Activated CD8-positive, alpha-beta T cell treated with anti-CD3 and anti-CD28 coated beads for 36 hours (primary cell): ENCODE results near the gene ZNF346. TPM values are rescaled to one million over a fixed set of nuclear protein-coding genes. Genes with fewer than 3 reads are reported as not detected.
A peak's percentile ranks its signal among the peaks of the same experiment; 100 is the strongest.

ENCODE experiments used
- ATAC-seq: fragments of 200-7000 bp; cut with Tn5 transposase; one replicate; pipeline ENCODE4 v1.10.0; 2021; ENCODE audit warnings: mild to moderate bottlenecking, moderate library complexity
- CTCF ChIA-PET: fragments of 350-600 bp; sonication (Branson Sonifier 250); formaldehyde crosslinking; loops from one replicate; lab custom pipeline; 2021; ENCODE audit warnings: antibody characterized with exemption; lab: Charles Lee
- POLR2A ChIA-PET: fragments of 350-600 bp; sonication (Branson Sonifier 250); formaldehyde crosslinking; loops from one replicate; lab custom pipeline; 2021; ENCODE audit warnings: antibody characterized with exemption; lab: Charles Lee
- DNase-seq: peaks from one replicate; pipeline ENCODE4 v3.0.0-alpha.2; 2020
- H3K27ac Mint-ChIP-seq: one replicate; pipeline ENCODE4 v1.8.0; 2021; ENCODE audit warnings: mild to moderate bottlenecking, mixed read lengths
- H3K27me3 Mint-ChIP-seq: one replicate; pipeline ENCODE4 v1.8.0; 2021; ENCODE audit warnings: mixed read lengths
- H3K36me3 Mint-ChIP-seq: one replicate; pipeline ENCODE4 v1.8.0; 2021; ENCODE audit warnings: low read depth, mixed read lengths
- H3K4me1 Mint-ChIP-seq: one replicate; pipeline ENCODE4 v1.8.0; 2021; ENCODE audit warnings: low read depth, mixed read lengths
- H3K4me3 Mint-ChIP-seq: one replicate; pipeline ENCODE4 v1.8.0; 2021; ENCODE audit warnings: mild to moderate bottlenecking, moderate library complexity, mixed read lengths
- H3K9me3 Mint-ChIP-seq: one replicate; pipeline ENCODE4 v1.8.0; 2021; ENCODE audit warnings: mixed read lengths
- intact Hi-C: fragments of 100-400 bp; cut with micrococcal nuclease; formaldehyde crosslinking; loops from one replicate; pipeline ENCODE4 v1.10.0; 2022
- total RNA-seq, 2 experiments: library from RNA; stranded (reverse); gene quantifications; one replicate each; pipeline ENCODE4 v1.2.3, GENCODE V29; 2021
- TF ChIP-seq, protein P1 (sequence below): fragments of 200-600 bp; IDR thresholded peaks from one replicate; pipeline ENCODE4 v1.8.0; 2022; ENCODE audit warnings: antibody characterized with exemption, mild to moderate bottlenecking

Gene ZNF346
- total RNA-seq, 2 experiments from 2014 or later, result 15.0 to 17.0 TPM

DNA sequence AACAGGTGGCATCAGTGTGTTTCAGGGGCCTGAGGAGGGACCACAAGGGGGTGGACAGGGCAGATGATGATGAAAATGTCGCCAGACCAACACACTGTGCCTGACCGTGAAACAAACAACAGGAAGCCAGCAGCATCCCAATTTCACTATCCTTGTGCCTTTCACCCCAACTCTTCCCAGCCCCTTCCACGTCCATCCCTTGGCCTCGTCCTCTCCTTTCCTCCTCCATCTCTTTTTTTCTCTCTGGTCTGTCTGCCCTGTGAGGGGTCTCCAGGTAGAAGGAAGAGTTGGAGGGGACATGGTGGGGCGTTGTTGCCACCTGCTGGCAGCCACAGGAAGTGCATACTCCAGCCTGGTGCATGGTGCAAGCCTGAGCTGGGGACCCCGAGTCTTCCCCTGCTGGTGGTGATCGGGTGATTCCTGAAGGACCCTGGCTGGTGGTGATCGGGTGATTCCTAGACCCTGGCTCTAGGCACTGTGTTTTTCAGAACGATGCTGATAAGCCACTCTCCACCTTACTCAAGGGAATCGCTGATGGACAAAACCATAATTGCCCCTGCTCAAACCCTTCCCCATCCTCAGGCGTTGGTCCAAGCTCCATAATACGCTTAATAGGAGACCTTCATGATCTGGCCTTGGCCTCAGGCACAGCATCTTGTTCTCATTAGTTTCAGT is 89.4 kb downstream of the ZNF346 start:
- peak; percentile 80 for DNase-seq
- no peaks in the 10 kb centered on the region for H3K9me3 Mint-ChIP-seq
- TF ChIP-seq, protein P1, sequence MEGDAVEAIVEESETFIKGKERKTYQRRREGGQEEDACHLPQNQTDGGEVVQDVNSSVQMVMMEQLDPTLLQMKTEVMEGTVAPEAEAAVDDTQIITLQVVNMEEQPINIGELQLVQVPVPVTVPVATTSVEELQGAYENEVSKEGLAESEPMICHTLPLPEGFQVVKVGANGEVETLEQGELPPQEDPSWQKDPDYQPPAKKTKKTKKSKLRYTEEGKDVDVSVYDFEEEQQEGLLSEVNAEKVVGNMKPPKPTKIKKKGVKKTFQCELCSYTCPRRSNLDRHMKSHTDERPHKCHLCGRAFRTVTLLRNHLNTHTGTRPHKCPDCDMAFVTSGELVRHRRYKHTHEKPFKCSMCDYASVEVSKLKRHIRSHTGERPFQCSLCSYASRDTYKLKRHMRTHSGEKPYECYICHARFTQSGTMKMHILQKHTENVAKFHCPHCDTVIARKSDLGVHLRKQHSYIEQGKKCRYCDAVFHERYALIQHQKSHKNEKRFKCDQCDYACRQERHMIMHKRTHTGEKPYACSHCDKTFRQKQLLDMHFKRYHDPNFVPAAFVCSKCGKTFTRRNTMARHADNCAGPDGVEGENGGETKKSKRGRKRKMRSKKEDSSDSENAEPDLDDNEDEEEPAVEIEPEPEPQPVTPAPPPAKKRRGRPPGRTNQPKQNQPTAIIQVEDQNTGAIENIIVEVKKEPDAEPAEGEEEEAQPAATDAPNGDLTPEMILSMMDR, result peak; percentile 94
- H3K27me3 Mint-ChIP-seq, result no peaks in the 10 kb centered on the region
- H3K36me3 Mint-ChIP-seq, result no peaks in the 10 kb centered on the region
- peaks cover 13% of the 10 kb centered on the region for H3K4me1 Mint-ChIP-seq
- H3K4me3 Mint-ChIP-seq, result no peak overlapping the region
- intact Hi-C loops, result loop anchor here (5.0 to 10.0 kb wide), 3 partner anchors 40 to 190 kb away; partner anchors contain the start of genes PRELID1 and RAB24
- POLR2A ChIA-PET, result interaction anchor here (0.5 to 2.0 kb wide), 3 partner anchors 37 to 229 kb away, joined by 3 to 4 read pairs (median 4); no protein-coding TSS in a partner anchor
- peak; percentile 70 for ATAC-seq
- H3K27ac Mint-ChIP-seq, result no peak overlapping the region
- CTCF ChIA-PET, result interaction anchor here (0.5 to 7.9 kb wide), 36 partner anchors 11 to 748 kb away, joined by 3 to 150 read pairs (median 4); partner anchors contain the start of genes FGFR4, PRELID1 and RAB24

DNA sequence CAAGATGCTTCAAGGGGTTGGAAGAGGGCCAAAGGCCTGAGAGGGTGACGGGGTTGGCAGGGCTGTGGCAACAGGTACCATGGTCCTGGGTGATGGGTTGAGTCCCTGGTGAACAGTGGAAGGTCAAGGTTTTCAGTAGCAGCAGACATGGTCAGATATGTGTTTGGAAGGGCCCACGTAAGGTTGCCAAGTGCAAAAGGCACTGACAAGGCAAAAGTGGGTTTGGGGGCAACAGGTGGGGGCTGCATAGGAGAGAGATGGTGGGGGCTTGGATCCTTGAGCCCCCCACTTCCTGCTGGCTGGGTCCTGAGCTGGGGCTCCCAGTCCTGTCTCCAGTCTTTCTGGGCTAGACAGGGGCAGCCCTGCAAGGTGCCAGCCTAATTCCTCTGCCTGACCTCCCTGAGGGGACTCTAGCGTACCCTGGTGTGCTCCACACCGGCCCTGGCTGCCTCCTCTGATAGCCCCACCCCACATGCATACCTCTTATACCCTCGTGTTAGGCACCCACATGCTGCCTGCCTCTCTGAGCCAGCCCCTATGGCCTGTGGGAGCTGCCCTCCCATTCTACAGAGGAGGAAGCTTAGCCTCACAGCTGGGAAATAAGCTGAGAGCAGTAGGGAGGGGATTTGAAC is 90.2 kb downstream of the ZNF346 start:
- intact Hi-C loops, result loop anchor here (5.0 to 10.0 kb wide), 3 partner anchors 40 to 190 kb away; partner anchors contain the start of genes PRELID1 and RAB24
- ATAC-seq (no peak), DNase-seq (no peak)
- Mint-ChIP-seq H3K4me3 (no peak overlapping the region), H3K9me3 (no peaks in the 10 kb centered on the region), H3K27me3 (no peaks in the 10 kb centered on the region), H3K36me3 (no peaks in the 10 kb centered on the region), H3K27ac (no peak overlapping the region), H3K4me1 (peaks cover 18% of the 10 kb centered on the region)
- ChIA-PET CTCF (interaction anchor here (0.5 to 7.9 kb wide), 59 partner anchors 11 to 455 kb away, joined by 3 to 150 read pairs (median 5); partner anchors contain the start of genes FGFR4, PRELID1 and RAB24), POLR2A (interaction anchor here (0.5 to 2.0 kb wide), 4 partner anchors 36 to 230 kb away, joined by 3 to 4 read pairs (median 4); no protein-coding TSS in a partner anchor)
- TF ChIP-seq, protein P1, result no peak

DNA sequence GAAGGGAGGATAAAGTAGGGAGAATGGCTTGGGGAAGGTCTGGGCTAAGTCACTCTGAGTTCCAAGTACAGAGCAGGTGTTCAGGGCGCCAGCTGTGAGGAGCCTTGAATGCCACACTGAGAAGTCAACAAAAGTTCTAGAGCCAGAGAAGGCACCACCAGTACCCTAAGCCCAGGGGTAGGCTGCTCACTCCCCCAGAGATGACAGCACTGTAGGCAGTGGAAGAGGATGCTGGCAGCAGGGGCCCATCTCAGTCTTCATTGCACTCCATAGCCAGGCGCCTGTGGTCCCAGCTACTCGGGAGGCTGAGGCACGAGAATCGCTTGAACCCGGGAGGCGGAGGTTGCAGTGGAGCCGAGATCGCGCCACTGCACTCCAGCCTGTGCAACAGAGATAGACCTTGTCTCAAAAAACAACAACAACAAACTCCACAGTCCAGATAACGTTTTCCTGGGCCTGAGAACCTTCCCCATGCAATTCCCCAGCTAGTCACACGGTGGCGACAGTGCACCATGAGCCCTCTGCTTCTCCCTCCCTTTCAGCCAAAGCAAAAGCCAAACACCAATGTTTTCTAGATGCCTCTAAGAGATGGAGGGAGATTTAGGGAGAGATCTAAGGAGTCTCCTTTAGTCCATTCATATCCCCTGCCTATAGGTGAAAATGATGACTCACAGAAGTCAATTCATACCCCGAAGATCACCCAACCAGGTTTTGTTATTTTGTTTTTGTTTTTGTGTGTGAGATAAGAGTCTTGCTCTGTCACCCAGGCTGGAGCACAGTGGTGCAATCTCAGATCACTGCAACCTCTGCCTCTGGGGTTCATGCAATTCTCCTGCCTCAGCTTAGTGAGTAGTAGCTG is 91.3 kb downstream of the ZNF346 start:
- ChIA-PET POLR2A (interaction anchor here (0.6 to 1.6 kb wide), 6 partner anchors 11 to 288 kb away, joined by 3 to 4 read pairs (median 4); partner anchors contain the start of genes PRELID1 and RAB24), CTCF (interaction anchor here (0.7 to 7.9 kb wide), 54 partner anchors 9 to 453 kb away, joined by 3 to 150 read pairs (median 5); partner anchors contain the start of genes FGFR4, PRELID1 and RAB24)
- Mint-ChIP-seq H3K27ac (no peak overlapping the region), H3K36me3 (no peaks in the 10 kb centered on the region), H3K4me1 (peaks cover 18% of the 10 kb centered on the region), H3K27me3 (no peaks in the 10 kb centered on the region), H3K9me3 (no peaks in the 10 kb centered on the region), H3K4me3 (no peak overlapping the region)
- intact Hi-C loops, result loop anchor here (5.0 to 10.0 kb wide), 3 partner anchors 41 to 189 kb away; partner anchors contain the start of genes PRELID1 and RAB24
- TF ChIP-seq, protein P1, result peak; percentile 98
- DNase-seq, result peak; percentile 86
- ATAC-seq, result peak; percentile 72

DNA sequence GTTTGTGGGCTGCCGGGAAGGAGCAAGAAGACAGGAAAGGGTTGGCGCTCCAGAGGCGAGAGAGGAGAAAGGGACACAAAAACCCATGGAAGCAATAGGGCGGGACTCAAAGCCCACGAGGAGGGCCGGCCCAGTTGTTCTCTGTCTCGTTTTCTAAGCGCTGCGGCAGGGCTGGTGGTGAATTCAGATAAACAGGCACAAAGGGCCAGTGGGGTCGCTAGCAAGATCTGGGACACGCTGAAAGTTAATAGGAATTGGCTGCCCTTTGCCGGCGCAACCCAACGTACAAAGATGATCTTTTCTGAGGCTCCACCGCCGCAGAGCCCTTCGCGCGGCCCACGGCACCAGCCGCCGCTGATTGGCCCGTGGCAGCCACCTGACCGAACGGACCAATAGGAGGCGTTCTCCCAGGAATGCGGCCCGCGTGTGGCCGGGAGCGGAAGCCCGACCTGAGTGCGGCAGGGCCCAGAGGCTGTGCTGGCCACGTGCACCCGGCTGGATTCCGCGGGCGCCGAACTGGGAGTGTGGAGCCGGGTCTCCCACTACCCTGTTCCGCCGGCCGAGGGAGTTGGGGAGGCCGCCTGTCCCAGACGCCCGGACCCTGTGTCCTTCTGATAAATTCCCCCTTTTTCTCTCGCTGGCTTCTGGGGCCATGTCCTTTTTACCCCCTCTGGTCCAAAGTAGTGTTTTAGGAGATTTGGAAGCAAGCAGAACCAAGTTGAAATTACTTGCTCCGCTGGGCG is 94.3 kb downstream of the ZNF346 start:
- H3K27ac Mint-ChIP-seq, result peak overlapping the region; percentile 81
- ChIA-PET POLR2A (interaction anchor here (0.6 to 2.3 kb wide), 3 partner anchors 16 to 81 kb away, joined by 3 to 10 read pairs (median 4); no protein-coding TSS in a partner anchor), CTCF (interaction anchor here (0.7 to 2.4 kb wide), 2 partner anchors 45 to 414 kb away, joined by 4 to 8 read pairs; no protein-coding TSS in a partner anchor)
- intact Hi-C loops, result loop anchor here (10.0 kb wide), 1 partner anchor 108 kb away; no protein-coding TSS in a partner anchor
- peak; percentile 91 for ATAC-seq
- no peaks in the 10 kb centered on the region for H3K36me3 Mint-ChIP-seq
- DNase-seq, result peak; percentile 90
- H3K4me3 Mint-ChIP-seq, result peak overlapping the region; percentile 47
- H3K4me1 Mint-ChIP-seq, result peaks cover 17% of the 10 kb centered on the region
- no peaks in the 10 kb centered on the region for H3K27me3 Mint-ChIP-seq
- no peaks in the 10 kb centered on the region for H3K9me3 Mint-ChIP-seq
- TF ChIP-seq, protein P1, result no peak
